Thoracic aorta (tissue), 2 donors: ENCODE measurements around the gene ZBTB7C. TPM values are rescaled to one million over a fixed set of nuclear protein-coding genes. Genes with fewer than 3 reads are reported as not detected.

Experiments
- ATAC-seq: fragments of 150-250 bp; one replicate; pipeline ENCODE4 v1.8.0; 2017; ENCODE audit warnings: low read depth; ENCODE audit not compliant: insufficient number of reproducible peaks, low FRiP score
- DNase-seq: peaks from one replicate; pipeline ENCODE4 v3.0.0-alpha.2; 2020; ENCODE audit warnings: low spot score
- H3K27ac ChIP-seq, 2 donors: fragments of 200-600 bp; sonication (generic); 1 replicate in 1 of 2; 2 replicates in 1 of 2; pipeline ENCODE4 v1.5.1; 2016; ENCODE audit warnings: mild to moderate bottlenecking in 2 of 2, moderate library complexity in 2 of 2
- H3K27me3 ChIP-seq: fragments of 200-600 bp; sonication (generic); replicated peaks from 2 replicates; pipeline ENCODE4 v1.6.0; 2016; ENCODE audit warnings: mild to moderate bottlenecking; ENCODE audit not compliant: insufficient read depth
- H3K36me3 ChIP-seq: fragments of 200-600 bp; sonication (generic); one replicate; pipeline ENCODE4 v1.5.1; 2016
- H3K4me1 ChIP-seq, 2 donors: fragments of 200-600 bp; sonication (generic); 1 replicate in 1 of 2; 2 replicates in 1 of 2; pipeline versions ENCODE4 v1.5.1 to v1.6.0; 2016; ENCODE audit warnings: low read depth in 2 of 2, mild to moderate bottlenecking in 1 of 2; ENCODE audit not compliant: control insufficient read depth in 1 of 2
- H3K4me3 ChIP-seq: fragments of 200-600 bp; sonication (generic); 2 replicates; pipeline ENCODE4 v1.5.1; 2016; ENCODE audit warnings: mild to moderate bottlenecking
- H3K9me3 ChIP-seq: fragments of 200-600 bp; sonication (generic); 2 replicates; pipeline ENCODE4 v1.5.1; 2016
- CTCF ChIP-seq: fragments of 200-600 bp; sonication (generic); IDR thresholded peaks from one replicate; pipeline ENCODE4 v1.5.1; 2019; ENCODE audit warnings: antibody characterized with exemption
- total RNA-seq, 2 donors: library from RNA; depleted of rRNA; stranded (reverse); fragments of >200 nt; gene quantifications; one replicate each; pipeline versions ENCODE4 v1.1.0 to v1.2.3, GENCODE V29; 2016

ZBTB7C gene
- total RNA-seq, 2 donors from 2014 or later: 9.6 to 10.9 TPM

- ATAC-seq (no peak), DNase-seq (no peak)
- no peaks in the 10 kb centered on the region for H3K27me3 ChIP-seq
- H3K27ac ChIP-seq: no peak overlapping the region
- no peak for TF ChIP-seq CTCF
- no peaks in the 10 kb centered on the region for H3K36me3 ChIP-seq
- H3K4me1 ChIP-seq: peaks cover 4 to 20% of the 10 kb centered on the region in 2 donors
- no peaks in the 10 kb centered on the region for H3K9me3 ChIP-seq
- H3K4me3 ChIP-seq: no peak overlapping the region
Measured at GRCh38 chr18:48228841-48229240, 180.3 kb downstream of the ZBTB7C start.

GRCh38 chr18:48228301-48228715, 180.9 kb downstream of the ZBTB7C start:
- no peak overlapping the region for H3K27ac ChIP-seq
- no peak for TF ChIP-seq CTCF
- no peak for ATAC-seq
- H3K27me3 ChIP-seq: no peaks in the 10 kb centered on the region
- H3K4me3 ChIP-seq: no peak overlapping the region
- H3K4me1 ChIP-seq: peaks cover 4 to 20% of the 10 kb centered on the region in 2 donors
- no peaks in the 10 kb centered on the region for H3K9me3 ChIP-seq
- DNase-seq: no peak
- no peaks in the 10 kb centered on the region for H3K36me3 ChIP-seq

- no peak for DNase-seq
- H3K4me1 ChIP-seq: peaks cover 4 to 20% of the 10 kb centered on the region in 2 donors
- no peaks in the 10 kb centered on the region for H3K36me3 ChIP-seq
- no peak overlapping the region for H3K4me3 ChIP-seq
- no peaks in the 10 kb centered on the region for H3K9me3 ChIP-seq
- no peak for ATAC-seq
- no peak for TF ChIP-seq CTCF
- no peaks in the 10 kb centered on the region for H3K27me3 ChIP-seq
- H3K27ac ChIP-seq: no peak overlapping the region
Measured at GRCh38 chr18:48227206-48227605, 182.0 kb downstream of the ZBTB7C start.

GRCh38 chr18:48226401-48226800, 182.8 kb downstream of the ZBTB7C start:
- peaks cover 4 to 20% of the 10 kb centered on the region in 2 donors for H3K4me1 ChIP-seq

GRCh38 chr18:48222118-48222517, 187.1 kb downstream of the ZBTB7C start:
- H3K27ac ChIP-seq: no peak overlapping the region
- no peaks in the 10 kb centered on the region for H3K9me3 ChIP-seq
- no peaks in the 10 kb centered on the region for H3K27me3 ChIP-seq
- ATAC-seq (no peak), DNase-seq (no peak)
- H3K4me1 ChIP-seq: no peaks in the 10 kb centered on the region
- no peak overlapping the region for H3K4me3 ChIP-seq
- no peaks in the 10 kb centered on the region for H3K36me3 ChIP-seq
- TF ChIP-seq CTCF: no peak

More at GRCh38 chr18:48226401-48226800, 182.8 kb downstream of the ZBTB7C start:
- Histone ChIP-seq H3K27ac (no peak overlapping the region), H3K9me3 (no peaks in the 10 kb centered on the region), H3K36me3 (no peaks in the 10 kb centered on the region), H3K4me3 (no peak overlapping the region), H3K27me3 (no peaks in the 10 kb centered on the region)
- ATAC-seq (no peak), DNase-seq (no peak)
- TF ChIP-seq CTCF: no peak
